Gastroesophageal sphincter (tissue), 4 donors: ENCODE data around the gene PDIA5. TPM values are rescaled to one million over a fixed set of nuclear protein-coding genes. Genes with fewer than 3 reads are reported as not detected.

ENCODE experiments used
- ATAC-seq: fragments of 150-250 bp; one replicate; pipeline ENCODE4 v1.9.1; 2016; ENCODE audit warnings: mild to moderate bottlenecking, moderate library complexity
- H3K27ac ChIP-seq, 4 donors: fragments of 200-600 bp; sonication (generic) in 3 of 4; 1 replicate in 3 of 4; 2 replicates in 1 of 4; pipeline ENCODE4 v1.5.1; 2016 to 2019
- H3K27me3 ChIP-seq: fragments of 200-600 bp; sonication (generic); one replicate; pipeline ENCODE4 v1.5.1; 2019
- H3K36me3 ChIP-seq, 2 donors: fragments of 200-600 bp; sonication (generic); one replicate each; pipeline ENCODE4 v1.5.1; 2019; ENCODE audit warnings: control low read depth in 1 of 2
- H3K4me1 ChIP-seq, 3 donors: fragments of 200-600 bp; sonication (generic); 1 replicate in 2 of 3; 2 replicates in 1 of 3; pipeline ENCODE4 v1.5.1; 2016 to 2019; ENCODE audit warnings: control low read depth in 2 of 3
- H3K4me3 ChIP-seq, 2 donors: fragments of 200-600 bp; sonication (generic); one replicate each; pipeline ENCODE4 v1.5.1; 2019; ENCODE audit warnings: mild to moderate bottlenecking in 1 of 2, moderate library complexity in 1 of 2
- H3K9me3 ChIP-seq, 3 donors: fragments of 200-600 bp; sonication (generic); one replicate each; pipeline ENCODE4 v1.5.1; 2017 to 2019; ENCODE audit warnings: control low read depth in 2 of 3
- CTCF ChIP-seq, 4 experiments: fragments of 200-600 bp in 2 of 4; fragments of 450-650 bp in 2 of 4; sonication (generic) in 1 of 4; IDR thresholded peaks; one replicate each; pipeline ENCODE4 v1.5.1; 2017 to 2019; ENCODE audit warnings: antibody characterized with exemption in 4 of 4, mild to moderate bottlenecking in 2 of 4, moderate library complexity in 2 of 4
- EP300 ChIP-seq: sonication (generic); formaldehyde crosslinking; IDR thresholded peaks from one replicate; pipeline ENCODE4 v1.6.1; 2017; ENCODE audit warnings: antibody characterized with exemption, mild to moderate bottlenecking
- POLR2A ChIP-seq, 2 donors: fragments of 450-650 bp; IDR thresholded peaks; one replicate each; pipeline ENCODE4 v1.6.1; 2017; ENCODE audit warnings: antibody characterized with exemption in 2 of 2, mild to moderate bottlenecking in 2 of 2, moderate library complexity in 1 of 2
- POLR2AphosphoS5 ChIP-seq: sonication (generic); formaldehyde crosslinking; IDR thresholded peaks from one replicate; pipeline ENCODE4 v1.6.1; 2017; ENCODE audit warnings: antibody characterized with exemption
- WGBS, 2 donors: methylation state at CpG; one replicate each; pipeline ENCODE4 v1.1.5; 2018; ENCODE audit warnings: low coverage in 1 of 2; 5-methylcytosine and 5-hydroxymethylcytosine counted together
- total RNA-seq, 4 donors: library from RNA; depleted of rRNA; stranded (reverse); fragments of >200 nt; gene quantifications; one replicate each; pipeline ENCODE4 v1.1.0, GENCODE V29; 2016

The PDIA5 gene
- total RNA-seq, 4 donors from 2014 or later = 9.0 to 19.8 (median 16.9) TPM

- WGBS, 2 donors = 79 to 86% methylated on average over 8 to 9 of the region's 12 CpGs
- no peak for TF ChIP-seq POLR2AphosphoS5
- TF ChIP-seq POLR2A (IDR thresholded peaks at IDR 0.05) = no peak
- no peak for TF ChIP-seq CTCF (IDR thresholded peaks at IDR 0.05)
- TF ChIP-seq EP300 = no peak
- Histone ChIP-seq H3K4me1 (peaks cover 2 to 62% (median 22%) of the 10 kb centered on the region in 3 donors), H3K4me3 (peak overlapping the region in 1 of 2 donors; percentile 88), H3K36me3 (no peaks in the 10 kb centered on the region), H3K9me3 (no peaks in the 10 kb centered on the region), H3K27ac (peak overlapping the region in 1 of 4 donors; percentile 80), H3K27me3 (no peaks in the 10 kb centered on the region)
- no peak for ATAC-seq
Measured at GRCh38 chr3:123068601-123069381, 2.0 kb downstream of the PDIA5 start.

- no peak for ATAC-seq
- H3K27ac ChIP-seq = peak overlapping the region in 2 of 4 donors; percentile 25 to 73
- no peaks in the 10 kb centered on the region for H3K36me3 ChIP-seq
- H3K9me3 ChIP-seq = no peaks in the 10 kb centered on the region
- peaks cover 2 to 62% (median 22%) of the 10 kb centered on the region in 3 donors for H3K4me1 ChIP-seq
- no peak for TF ChIP-seq CTCF (IDR thresholded peaks at IDR 0.05)
- no peak for TF ChIP-seq POLR2AphosphoS5
- no peak for TF ChIP-seq EP300
- TF ChIP-seq POLR2A (IDR thresholded peaks at IDR 0.05) = no peak
- 58 to 81% methylated on average over 2 to 3 of the region's 8 CpGs for WGBS, 2 donors
- no peak overlapping the region for H3K4me3 ChIP-seq
- no peaks in the 10 kb centered on the region for H3K27me3 ChIP-seq
Measured at GRCh38 chr3:123070510-123070909, 3.7 kb downstream of the PDIA5 start.

- 24 to 34% methylated on average over 5 of the region's 5 CpGs for WGBS, 2 donors
- no peak overlapping the region for H3K4me3 ChIP-seq
- no peaks in the 10 kb centered on the region for H3K27me3 ChIP-seq
- ATAC-seq = no peak
- peaks cover 2 to 68% (median 22%) of the 10 kb centered on the region in 3 donors for H3K4me1 ChIP-seq
- TF ChIP-seq CTCF (IDR thresholded peaks at IDR 0.05) (peak in 3 of 4 experiments; percentile 10 to 39 (median 34)), POLR2AphosphoS5 (no peak)
- H3K36me3 ChIP-seq = no peaks in the 10 kb centered on the region
- H3K27ac ChIP-seq = peak overlapping the region; percentile 32 to 73 (median 56)
- H3K9me3 ChIP-seq = no peaks in the 10 kb centered on the region
Measured at GRCh38 chr3:123071146-123071545, 4.3 kb downstream of the PDIA5 start.

GRCh38 chr3:123071581-123071980 is 4.8 kb downstream of the PDIA5 start:
- Histone ChIP-seq H3K9me3 (no peaks in the 10 kb centered on the region), H3K36me3 (no peaks in the 10 kb centered on the region), H3K27me3 (no peaks in the 10 kb centered on the region), H3K27ac (peak overlapping the region; percentile 32 to 73 (median 56)), H3K4me3 (no peak overlapping the region), H3K4me1 (peaks cover 2 to 68% (median 22%) of the 10 kb centered on the region in 3 donors)
- 60 to 67% methylated on average over 1 to 5 of the region's 7 CpGs for WGBS, 2 donors
- no peak for ATAC-seq
- TF ChIP-seq CTCF (IDR thresholded peaks at IDR 0.05) (no peak), EP300 (no peak), POLR2A (IDR thresholded peaks at IDR 0.05) (no peak), POLR2AphosphoS5 (no peak)

GRCh38 chr3:123072152-123072551 is 5.3 kb downstream of the PDIA5 start:
- Histone ChIP-seq H3K4me3 (no peak overlapping the region), H3K27ac (peak overlapping the region in 3 of 4 donors; percentile 49 to 73 (median 62)), H3K36me3 (no peaks in the 10 kb centered on the region), H3K27me3 (no peaks in the 10 kb centered on the region), H3K4me1 (peaks cover 5 to 71% (median 27%) of the 10 kb centered on the region in 3 donors), H3K9me3 (no peaks in the 10 kb centered on the region)
- no peak for TF ChIP-seq CTCF (IDR thresholded peaks at IDR 0.05)
- TF ChIP-seq EP300 = no peak
- TF ChIP-seq POLR2AphosphoS5 = no peak
- TF ChIP-seq POLR2A (IDR thresholded peaks at IDR 0.05) = no peak
- WGBS, 2 donors = 64 to 68% methylated on average over 4 to 5 of the region's 5 CpGs
- no peak for ATAC-seq
